ENCODE measurements around the gene CACNA2D4.

DNA sequence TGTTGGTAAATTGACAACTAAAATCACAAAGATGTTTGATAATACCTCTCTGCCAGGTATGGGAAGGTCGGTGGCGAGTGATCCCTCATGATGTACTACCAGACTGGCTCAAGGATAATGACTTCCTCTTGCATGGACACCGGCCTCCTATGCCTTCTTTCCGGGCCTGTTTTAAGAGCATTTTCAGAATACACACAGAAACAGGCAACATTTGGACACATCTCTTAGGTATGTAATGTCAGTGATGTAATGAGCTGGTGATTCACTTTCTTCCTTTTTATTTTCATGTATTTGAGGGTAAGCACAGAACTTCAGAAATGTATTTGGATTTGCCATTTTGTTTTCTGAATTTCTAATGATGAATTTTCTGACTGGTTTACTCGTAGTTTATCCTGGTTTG lies 140.7 kb downstream of the CACNA2D4 start:
- TF ChIP-seq, protein P1, sequence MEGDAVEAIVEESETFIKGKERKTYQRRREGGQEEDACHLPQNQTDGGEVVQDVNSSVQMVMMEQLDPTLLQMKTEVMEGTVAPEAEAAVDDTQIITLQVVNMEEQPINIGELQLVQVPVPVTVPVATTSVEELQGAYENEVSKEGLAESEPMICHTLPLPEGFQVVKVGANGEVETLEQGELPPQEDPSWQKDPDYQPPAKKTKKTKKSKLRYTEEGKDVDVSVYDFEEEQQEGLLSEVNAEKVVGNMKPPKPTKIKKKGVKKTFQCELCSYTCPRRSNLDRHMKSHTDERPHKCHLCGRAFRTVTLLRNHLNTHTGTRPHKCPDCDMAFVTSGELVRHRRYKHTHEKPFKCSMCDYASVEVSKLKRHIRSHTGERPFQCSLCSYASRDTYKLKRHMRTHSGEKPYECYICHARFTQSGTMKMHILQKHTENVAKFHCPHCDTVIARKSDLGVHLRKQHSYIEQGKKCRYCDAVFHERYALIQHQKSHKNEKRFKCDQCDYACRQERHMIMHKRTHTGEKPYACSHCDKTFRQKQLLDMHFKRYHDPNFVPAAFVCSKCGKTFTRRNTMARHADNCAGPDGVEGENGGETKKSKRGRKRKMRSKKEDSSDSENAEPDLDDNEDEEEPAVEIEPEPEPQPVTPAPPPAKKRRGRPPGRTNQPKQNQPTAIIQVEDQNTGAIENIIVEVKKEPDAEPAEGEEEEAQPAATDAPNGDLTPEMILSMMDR (IDR thresholded peaks at IDR 0.05), result no peak
- no peak for TF ChIP-seq POLR2A (IDR thresholded peaks at IDR 0.05)
